Astrocyte of the cerebellum (primary cell): ENCODE measurements around the gene TBC1D5.

Experiments
- DNase-seq: peaks from one replicate; pipeline ENCODE4 v3.0.0-alpha.2; 2011; ENCODE audit warnings: low read depth
- H3K4me3 ChIP-seq: 2 replicates; pipeline ENCODE4 v1.5.1; 2011; ENCODE audit warnings: mild to moderate bottlenecking, low read depth, low read length, moderate library complexity
- in situ Hi-C: cut with HindIII; loops from 2 replicates; pipeline ENCODE4 v1.10.0; 2017; ENCODE audit warnings: low sequenced_read_pairs
- TF ChIP-seq, protein P1 (sequence below): IDR thresholded peaks from 2 replicates; pipeline ENCODE4 v1.5.1; 2012; ENCODE audit warnings: low read length, low read depth, moderate library complexity, mild to moderate bottlenecking; ENCODE audit errors: missing control alignments

Gene TBC1D5

GRCh38 chr3:17182166-17182565, 560.3 kb downstream of the TBC1D5 start:
- in situ Hi-C loops: no loop called here
- DNase-seq: no peak
- no peak overlapping the region for H3K4me3 ChIP-seq
- TF ChIP-seq, protein P1, sequence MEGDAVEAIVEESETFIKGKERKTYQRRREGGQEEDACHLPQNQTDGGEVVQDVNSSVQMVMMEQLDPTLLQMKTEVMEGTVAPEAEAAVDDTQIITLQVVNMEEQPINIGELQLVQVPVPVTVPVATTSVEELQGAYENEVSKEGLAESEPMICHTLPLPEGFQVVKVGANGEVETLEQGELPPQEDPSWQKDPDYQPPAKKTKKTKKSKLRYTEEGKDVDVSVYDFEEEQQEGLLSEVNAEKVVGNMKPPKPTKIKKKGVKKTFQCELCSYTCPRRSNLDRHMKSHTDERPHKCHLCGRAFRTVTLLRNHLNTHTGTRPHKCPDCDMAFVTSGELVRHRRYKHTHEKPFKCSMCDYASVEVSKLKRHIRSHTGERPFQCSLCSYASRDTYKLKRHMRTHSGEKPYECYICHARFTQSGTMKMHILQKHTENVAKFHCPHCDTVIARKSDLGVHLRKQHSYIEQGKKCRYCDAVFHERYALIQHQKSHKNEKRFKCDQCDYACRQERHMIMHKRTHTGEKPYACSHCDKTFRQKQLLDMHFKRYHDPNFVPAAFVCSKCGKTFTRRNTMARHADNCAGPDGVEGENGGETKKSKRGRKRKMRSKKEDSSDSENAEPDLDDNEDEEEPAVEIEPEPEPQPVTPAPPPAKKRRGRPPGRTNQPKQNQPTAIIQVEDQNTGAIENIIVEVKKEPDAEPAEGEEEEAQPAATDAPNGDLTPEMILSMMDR: no peak

DNA sequence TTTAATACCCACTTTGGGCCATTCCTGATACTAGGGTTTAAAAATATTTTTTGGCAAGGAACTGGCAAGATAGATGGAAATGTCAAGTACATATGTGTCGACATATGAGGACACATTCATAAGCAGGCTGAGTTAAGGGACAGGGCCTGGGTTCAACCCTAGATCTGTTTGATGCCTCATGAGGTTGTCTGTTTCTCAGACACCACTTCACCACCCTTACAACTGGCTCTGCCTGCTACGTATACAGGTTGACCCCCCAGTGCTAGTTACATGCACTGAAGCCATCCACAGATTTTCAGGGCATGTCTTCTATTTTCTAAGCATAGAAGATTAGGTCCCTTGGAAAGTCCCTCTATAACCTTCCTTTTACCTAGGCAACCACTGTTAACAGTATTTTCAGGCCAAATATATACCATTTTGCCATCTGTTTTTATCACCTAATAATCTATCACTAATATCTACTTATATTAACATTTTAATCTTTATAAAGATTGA, 561.0 kb downstream of the TBC1D5 start:
- DNase-seq: no peak
- TF ChIP-seq, protein P1: no peak
- in situ Hi-C loops: no loop called here
- H3K4me3 ChIP-seq: no peak overlapping the region

DNA sequence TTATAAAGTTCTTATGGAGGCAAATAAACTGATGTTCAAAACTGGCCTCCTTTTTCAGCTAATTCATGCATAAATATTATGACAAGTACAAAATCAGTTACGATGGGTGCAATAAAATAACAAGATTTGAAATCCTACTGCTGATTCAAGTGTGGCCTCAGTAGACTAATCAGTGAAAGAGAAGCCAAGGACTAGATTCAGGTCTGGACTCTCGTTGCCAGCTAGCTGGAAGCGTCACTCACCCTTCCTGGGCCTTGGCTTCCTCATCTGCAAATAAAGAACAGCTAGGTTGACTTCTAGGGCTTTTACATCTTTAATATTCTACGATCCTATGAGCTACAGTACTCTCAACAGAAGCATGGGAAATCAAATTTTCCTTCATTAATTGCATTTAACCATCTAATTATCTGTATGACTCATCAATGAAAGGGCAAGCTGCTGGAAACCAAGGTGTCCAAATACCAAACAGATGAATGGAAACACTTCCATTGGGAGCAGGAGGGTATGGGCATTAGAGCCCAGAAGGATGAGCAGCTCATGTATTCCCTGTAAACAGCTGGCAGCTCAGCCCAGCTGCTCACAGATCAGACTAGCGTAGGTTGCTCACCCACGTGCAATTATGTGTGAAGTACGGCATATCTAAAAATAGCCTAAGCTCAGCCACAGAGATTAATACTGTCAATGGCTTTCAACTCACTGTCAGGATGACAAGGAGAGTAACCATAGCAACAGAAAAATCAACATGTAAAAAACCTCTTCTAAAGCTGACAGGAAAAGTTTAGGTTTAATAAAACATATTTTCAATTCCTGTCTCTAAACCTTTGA, 562.8 kb downstream of the TBC1D5 start:
- no peak overlapping the region for H3K4me3 ChIP-seq
- TF ChIP-seq, protein P1: no peak
- in situ Hi-C loops: no loop called here
- DNase-seq: no peak

DNA sequence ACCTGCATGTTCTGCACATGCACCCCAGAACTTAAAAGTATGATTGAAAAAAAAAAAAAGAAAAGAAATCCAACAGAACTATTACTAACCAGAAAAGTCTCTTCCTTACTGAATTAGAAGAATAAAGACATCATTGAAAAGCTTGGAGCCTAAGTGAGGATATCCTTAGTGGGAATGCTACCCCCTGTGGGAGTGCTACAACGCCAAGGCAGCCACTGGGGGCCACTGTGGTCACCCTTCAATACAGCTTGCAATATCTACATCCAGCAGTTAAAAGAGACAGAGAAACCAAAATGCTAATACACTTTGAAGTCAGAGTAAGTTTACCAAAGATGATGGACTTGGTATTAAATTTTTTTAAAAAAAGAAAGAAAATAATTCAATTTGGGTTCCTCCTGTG, 565.7 kb downstream of the TBC1D5 start:
- in situ Hi-C loops: no loop called here
- H3K4me3 ChIP-seq: no peak overlapping the region
- no peak for DNase-seq
- TF ChIP-seq, protein P1: no peak

- DNase-seq: peak; percentile 62
- TF ChIP-seq, protein P1: no peak
- in situ Hi-C loops: no loop called here
Observed at GRCh38 chr3:17175187-17175807, 567.1 kb downstream of the TBC1D5 start.

DNA sequence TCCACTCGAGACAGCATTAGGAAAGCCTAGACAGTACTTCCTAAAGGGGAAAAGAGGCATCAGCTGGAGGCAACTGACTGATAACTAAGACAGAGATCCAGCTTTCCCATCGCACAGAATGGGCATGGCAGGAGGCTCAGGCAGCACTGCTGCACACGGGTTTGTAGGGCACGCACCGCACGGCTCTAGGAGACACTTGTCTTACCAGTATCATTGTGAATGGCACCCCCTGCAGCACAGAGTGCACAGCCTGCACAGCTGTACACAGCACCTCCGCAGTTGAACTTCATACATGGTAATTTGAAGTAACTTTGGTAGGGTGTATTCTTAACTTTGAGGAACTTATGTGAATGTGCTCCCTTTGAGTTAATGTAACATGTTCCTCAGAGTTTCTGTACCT, 576.1 kb downstream of the TBC1D5 start:
- in situ Hi-C loops: no loop called here
- DNase-seq: no peak
- TF ChIP-seq, protein P1: no peak
- no peak overlapping the region for H3K4me3 ChIP-seq

More at GRCh38 chr3:17175187-17175807, 567.1 kb downstream of the TBC1D5 start:
- H3K4me3 ChIP-seq: no peak overlapping the region
